MCF 10A (cell line): ENCODE data around the gene SRM. TPM values are rescaled to one million over a fixed set of nuclear protein-coding genes. Genes with fewer than 3 reads are reported as not detected.

Experiments
- BruUV-seq: library from RNA; stranded (reverse); fragments of 400-500 nt; replicated peaks from 2 replicates; lab custom pipeline; 2021; lab: Mats Ljungman, UMichigan
- CTCF ChIA-PET: fragments of 300-600 bp; sonication (Branson Sonifier 250); formaldehyde crosslinking; extraction: SDS; loops from one replicate; lab custom pipeline; 2021; ENCODE audit warnings: antibody characterized with exemption, inconsistent platforms; lab: Yijun Ruan, JAX
- POLR2A ChIA-PET: fragments of 300-600, 350-650 bp; sonication (Branson Sonifier 250); formaldehyde crosslinking; extraction: SDS; loops from one replicate; lab custom pipeline; 2020; ENCODE audit warnings: antibody characterized with exemption, inconsistent platforms; lab: Yijun Ruan, JAX
- DNase-seq: peaks from one replicate; pipeline ENCODE4 v3.0.0-alpha.2; 2018; ENCODE audit not compliant: unreplicated experiment
- H3K27ac Mint-ChIP-seq: one replicate; pipeline ENCODE4 v1.8.0; 2022; ENCODE audit warnings: mild to moderate bottlenecking, low read depth, mixed read lengths; ENCODE audit not compliant: unreplicated experiment
- H3K27me3 Mint-ChIP-seq: one replicate; pipeline ENCODE4 v1.8.0; 2022; ENCODE audit warnings: mixed read lengths; ENCODE audit not compliant: insufficient read depth, unreplicated experiment
- H3K36me3 Mint-ChIP-seq: one replicate; pipeline ENCODE4 v1.8.0; 2022; ENCODE audit warnings: mild to moderate bottlenecking, moderate library complexity, mixed read lengths; ENCODE audit not compliant: insufficient read depth, unreplicated experiment
- H3K4me1 Mint-ChIP-seq: one replicate; pipeline ENCODE4 v1.8.0; 2022; ENCODE audit warnings: mixed read lengths; ENCODE audit not compliant: insufficient read depth, unreplicated experiment
- H3K4me3 Mint-ChIP-seq: one replicate; pipeline ENCODE4 v1.8.0; 2022; ENCODE audit warnings: mild to moderate bottlenecking, moderate library complexity, mixed read lengths; ENCODE audit not compliant: unreplicated experiment
- H3K9me3 Mint-ChIP-seq: one replicate; pipeline ENCODE4 v1.8.0; 2022; ENCODE audit warnings: mixed read lengths; ENCODE audit not compliant: unreplicated experiment
- intact Hi-C: fragments of 100-400 bp; cut with micrococcal nuclease; formaldehyde crosslinking; loops from 2 replicates; pipeline ENCODE4 v1.14.1; 2022
- total RNA-seq: library from RNA; stranded (reverse); gene quantifications from 2 replicates; pipeline ENCODE4 v1.2.3, GENCODE V29; 2022
- TF ChIP-seq, protein P1 (sequence below): fragments of 200-600 bp; IDR thresholded peaks from one replicate; pipeline ENCODE4 v1.8.0; 2022; ENCODE audit warnings: antibody characterized with exemption, mild to moderate bottlenecking; ENCODE audit not compliant: unreplicated experiment

Gene SRM
- total RNA-seq, 1 experiment from 2014 or later, result 327 TPM

- DNase-seq, result peak; percentile 32
- no peaks in the 10 kb centered on the region for H3K9me3 Mint-ChIP-seq
- BruUV-seq, result no TSS peak
- H3K27ac Mint-ChIP-seq, result peak overlapping the region; percentile 89
- H3K4me3 Mint-ChIP-seq, result no peak overlapping the region
- TF ChIP-seq, protein P1, sequence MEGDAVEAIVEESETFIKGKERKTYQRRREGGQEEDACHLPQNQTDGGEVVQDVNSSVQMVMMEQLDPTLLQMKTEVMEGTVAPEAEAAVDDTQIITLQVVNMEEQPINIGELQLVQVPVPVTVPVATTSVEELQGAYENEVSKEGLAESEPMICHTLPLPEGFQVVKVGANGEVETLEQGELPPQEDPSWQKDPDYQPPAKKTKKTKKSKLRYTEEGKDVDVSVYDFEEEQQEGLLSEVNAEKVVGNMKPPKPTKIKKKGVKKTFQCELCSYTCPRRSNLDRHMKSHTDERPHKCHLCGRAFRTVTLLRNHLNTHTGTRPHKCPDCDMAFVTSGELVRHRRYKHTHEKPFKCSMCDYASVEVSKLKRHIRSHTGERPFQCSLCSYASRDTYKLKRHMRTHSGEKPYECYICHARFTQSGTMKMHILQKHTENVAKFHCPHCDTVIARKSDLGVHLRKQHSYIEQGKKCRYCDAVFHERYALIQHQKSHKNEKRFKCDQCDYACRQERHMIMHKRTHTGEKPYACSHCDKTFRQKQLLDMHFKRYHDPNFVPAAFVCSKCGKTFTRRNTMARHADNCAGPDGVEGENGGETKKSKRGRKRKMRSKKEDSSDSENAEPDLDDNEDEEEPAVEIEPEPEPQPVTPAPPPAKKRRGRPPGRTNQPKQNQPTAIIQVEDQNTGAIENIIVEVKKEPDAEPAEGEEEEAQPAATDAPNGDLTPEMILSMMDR, result no peak
- CTCF ChIA-PET, result interaction anchor here (0.6 to 0.7 kb wide), 2 partner anchors 11 kb away, joined by 3 read pairs; no protein-coding TSS in a partner anchor
- intact Hi-C loops, result no loop called here
- POLR2A ChIA-PET, result interaction anchor here (2.7 kb wide), 1 partner anchor 13 kb away, joined by 13 read pairs; the partner anchor contains the start of gene TARDBP
- no peaks in the 10 kb centered on the region for H3K27me3 Mint-ChIP-seq
- H3K36me3 Mint-ChIP-seq, result peaks cover 83% of the 10 kb centered on the region
- H3K4me1 Mint-ChIP-seq, result peaks cover 19% of the 10 kb centered on the region
Measured at GRCh38 chr1:11026052-11026451, 33.8 kb downstream of the SRM start.

- H3K27ac Mint-ChIP-seq, result peak overlapping the region; percentile 89
- H3K4me1 Mint-ChIP-seq, result peaks cover 19% of the 10 kb centered on the region
- BruUV-seq, result no TSS peak
- intact Hi-C loops, result no loop called here
- no peaks in the 10 kb centered on the region for H3K27me3 Mint-ChIP-seq
- peaks cover 87% of the 10 kb centered on the region for H3K36me3 Mint-ChIP-seq
- H3K4me3 Mint-ChIP-seq, result no peak overlapping the region
- ChIA-PET CTCF (interaction anchor here (0.6 to 0.7 kb wide), 2 partner anchors 10 to 12 kb away, joined by 3 read pairs; no protein-coding TSS in a partner anchor), POLR2A (interaction anchor here (2.7 kb wide), 1 partner anchor 13 kb away, joined by 13 read pairs; the partner anchor contains the start of gene TARDBP)
- no peaks in the 10 kb centered on the region for H3K9me3 Mint-ChIP-seq
- no peak for DNase-seq
- TF ChIP-seq, protein P1, result no peak
Measured at GRCh38 chr1:11025618-11026017, 34.2 kb downstream of the SRM start.

DNA sequence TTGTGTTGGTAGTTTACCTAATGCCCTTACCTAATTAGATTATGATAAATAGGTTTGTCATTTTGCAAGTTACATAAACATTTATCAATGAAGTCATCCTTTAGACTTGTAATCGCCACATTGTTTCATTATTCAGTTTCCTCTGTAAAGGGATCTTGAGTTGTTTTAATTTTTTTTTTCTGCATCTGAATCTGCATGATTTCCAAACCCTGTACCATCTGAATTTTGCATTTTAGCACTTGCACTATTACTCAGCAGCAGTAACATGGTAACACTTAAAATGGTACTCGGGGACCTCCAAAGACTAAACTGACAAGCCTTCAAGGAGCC lies 35.0 kb downstream of the SRM start:
- peaks cover 19% of the 10 kb centered on the region for H3K4me1 Mint-ChIP-seq
- H3K9me3 Mint-ChIP-seq, result no peaks in the 10 kb centered on the region
- intact Hi-C loops, result no loop called here
- TF ChIP-seq, protein P1, result no peak
- H3K36me3 Mint-ChIP-seq, result peaks cover 92% of the 10 kb centered on the region
- no peak for DNase-seq
- no TSS peak for BruUV-seq
- ChIA-PET CTCF (interaction anchor here (0.8 to 1.0 kb wide), 2 partner anchors 13 to 617 kb away, joined by 3 to 7 read pairs; no protein-coding TSS in a partner anchor), POLR2A (interaction anchor here (0.8 to 2.7 kb wide), 2 partner anchors 12 to 180 kb away, joined by 3 to 13 read pairs; partner anchors contain the start of gene TARDBP)
- H3K4me3 Mint-ChIP-seq, result no peak overlapping the region
- no peaks in the 10 kb centered on the region for H3K27me3 Mint-ChIP-seq
- H3K27ac Mint-ChIP-seq, result no peak overlapping the region

DNA sequence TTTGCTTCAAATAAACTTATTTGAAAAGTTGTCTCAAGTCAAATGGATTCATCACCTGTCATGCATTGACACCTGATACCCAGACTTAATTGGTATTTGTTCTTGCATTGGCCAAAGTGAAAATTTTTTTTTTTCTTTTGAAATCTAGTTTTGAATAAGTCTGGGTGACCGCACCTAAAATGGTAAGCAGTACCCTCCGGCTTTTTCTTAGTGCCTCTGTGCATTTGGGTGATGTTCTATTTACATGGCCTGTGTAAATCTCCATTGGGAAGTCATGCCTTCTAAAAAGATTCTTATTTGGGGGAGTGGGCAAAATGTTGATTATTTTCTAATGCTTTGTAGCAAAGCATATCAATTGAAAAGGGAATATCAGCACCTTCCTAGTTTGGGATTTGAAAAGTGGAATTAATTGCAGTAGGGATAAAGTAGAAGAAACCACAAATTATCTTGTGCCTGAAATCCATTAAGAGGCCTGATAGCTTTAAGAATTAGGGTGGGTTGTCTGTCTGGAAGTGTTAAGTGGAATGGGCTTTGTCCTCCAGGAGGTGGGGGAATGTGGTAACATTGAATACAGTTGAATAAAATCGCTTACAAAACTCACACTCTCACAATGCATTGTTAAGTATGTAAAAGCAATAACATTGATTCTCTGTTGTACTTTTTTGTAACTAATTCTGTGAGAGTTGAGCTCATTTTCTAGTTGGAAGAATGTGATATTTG lies 35.5 kb downstream of the SRM start:
- Mint-ChIP-seq H3K4me1 (peaks cover 19% of the 10 kb centered on the region), H3K36me3 (peaks cover 92% of the 10 kb centered on the region), H3K27me3 (no peaks in the 10 kb centered on the region), H3K4me3 (no peak overlapping the region), H3K27ac (no peak overlapping the region), H3K9me3 (no peaks in the 10 kb centered on the region)
- no peak for DNase-seq
- TF ChIP-seq, protein P1, result no peak
- CTCF ChIA-PET, result interaction anchor here (0.8 to 1.0 kb wide), 2 partner anchors 13 to 618 kb away, joined by 3 to 7 read pairs; no protein-coding TSS in a partner anchor
- BruUV-seq, result no TSS peak
- POLR2A ChIA-PET, result interaction anchor here (0.8 to 2.7 kb wide), 2 partner anchors 12 to 180 kb away, joined by 3 to 13 read pairs; partner anchors contain the start of gene TARDBP
- intact Hi-C loops, result no loop called here
